Measurements from ENCODE around the gene CFAP65.

Gene CFAP65

GRCh38 chr2:218983934-218984238, 57.4 kb downstream of the CFAP65 start:
- Histone ChIP-seq H4K20me1 (ENCODE audit: control insufficient read depth, insufficient read depth, low read depth, low read length) (no peaks in the 10 kb centered on the region), H3K27me3 (ENCODE audit: control insufficient read depth, low read length) (peaks cover 72% of the 10 kb centered on the region), H3K27ac (ENCODE audit: low read depth, low read length) (no peak overlapping the region), H3K79me2 (ENCODE audit: control insufficient read depth, low read length) (no peaks in the 10 kb centered on the region), H3F3A (ENCODE audit: control insufficient read depth, insufficient read depth) (no peaks in the 10 kb centered on the region), H3K4me1 (ENCODE audit: control insufficient read depth, low read length) (peaks cover 22% of the 10 kb centered on the region), H3K4me3 (ENCODE audit: low read length) (no peak overlapping the region), H3K4me2 (ENCODE audit: low read length) (no peak overlapping the region), H3K9me3 (ENCODE audit: control insufficient read depth, insufficient read depth, low read length) (no peaks in the 10 kb centered on the region), H3K36me3 (ENCODE audit: control insufficient read depth, low read length) (no peaks in the 10 kb centered on the region), H3K9me2 (replicated peaks; ENCODE audit: control insufficient read depth, low read length) (no peaks in the 10 kb centered on the region)
- TF ChIP-seq CTCF (IDR thresholded peaks at IDR 0.05; ENCODE audit: low read depth, low read length, poor library complexity, severe bottlenecking) (no peak), EZH2phosphoT487 (IDR thresholded peaks at IDR 0.05; ENCODE audit: borderline replicate concordance, low read length) (no peak)

GRCh38 chr2:218983263-218983933, 57.9 kb downstream of the CFAP65 start:
- no peak for TF ChIP-seq CTCF (IDR thresholded peaks at IDR 0.05; ENCODE audit: low read depth, low read length, poor library complexity, severe bottlenecking)
- no peaks in the 10 kb centered on the region for H3K36me3 ChIP-seq (ENCODE audit: control insufficient read depth, low read length)
- no peak overlapping the region for H3K27ac ChIP-seq (ENCODE audit: low read depth, low read length)
- H3K9me2 ChIP-seq (replicated peaks; ENCODE audit: control insufficient read depth, low read length): no peaks in the 10 kb centered on the region
- H3K4me2 ChIP-seq (ENCODE audit: low read length): no peak overlapping the region
- peaks cover 70% of the 10 kb centered on the region for H3K27me3 ChIP-seq (ENCODE audit: control insufficient read depth, low read length)
- no peak overlapping the region for H3K4me3 ChIP-seq (ENCODE audit: low read length)
- no peaks in the 10 kb centered on the region for H3F3A ChIP-seq (ENCODE audit: control insufficient read depth, insufficient read depth)
- H3K9me3 ChIP-seq (ENCODE audit: control insufficient read depth, insufficient read depth, low read length): no peaks in the 10 kb centered on the region
- H3K79me2 ChIP-seq (ENCODE audit: control insufficient read depth, low read length): no peaks in the 10 kb centered on the region
- peaks cover 22% of the 10 kb centered on the region for H3K4me1 ChIP-seq (ENCODE audit: control insufficient read depth, low read length)
- H4K20me1 ChIP-seq (ENCODE audit: control insufficient read depth, insufficient read depth, low read depth, low read length): no peaks in the 10 kb centered on the region

GRCh38 chr2:218982586-218983262, 58.6 kb downstream of the CFAP65 start:
- no peaks in the 10 kb centered on the region for H3K9me3 ChIP-seq (ENCODE audit: control insufficient read depth, insufficient read depth, low read length)
- TF ChIP-seq CTCF (IDR thresholded peaks at IDR 0.05; ENCODE audit: low read depth, low read length, poor library complexity, severe bottlenecking) (no peak), EZH2phosphoT487 (IDR thresholded peaks at IDR 0.05; ENCODE audit: borderline replicate concordance, low read length) (no peak)
- H3K36me3 ChIP-seq (ENCODE audit: control insufficient read depth, low read length): no peaks in the 10 kb centered on the region
- no peaks in the 10 kb centered on the region for H3K79me2 ChIP-seq (ENCODE audit: control insufficient read depth, low read length)
- peaks cover 22% of the 10 kb centered on the region for H3K4me1 ChIP-seq (ENCODE audit: control insufficient read depth, low read length)
- H3K27me3 ChIP-seq (ENCODE audit: control insufficient read depth, low read length): peaks cover 67% of the 10 kb centered on the region
- no peak overlapping the region for H3K4me2 ChIP-seq (ENCODE audit: low read length)
- H3K4me3 ChIP-seq (ENCODE audit: low read length): no peak overlapping the region
- H3K9me2 ChIP-seq (replicated peaks; ENCODE audit: control insufficient read depth, low read length): no peaks in the 10 kb centered on the region
- H4K20me1 ChIP-seq (ENCODE audit: control insufficient read depth, insufficient read depth, low read depth, low read length): no peaks in the 10 kb centered on the region
- no peak overlapping the region for H3K27ac ChIP-seq (ENCODE audit: low read depth, low read length)
- no peaks in the 10 kb centered on the region for H3F3A ChIP-seq (ENCODE audit: control insufficient read depth, insufficient read depth)
